GM23338 (cell line): ENCODE measurements around the gene CPB1. TPM values are rescaled to one million over a fixed set of nuclear protein-coding genes. Genes with fewer than 3 reads are reported as not detected.

Experiments used
- ATAC-seq: fragments of 200-7000 bp; cut with Tn5 transposase; 3 replicates; pipeline ENCODE4 v1.9.1; 2020
- DNase-seq: peaks from one replicate; pipeline ENCODE4 v3.0.0-alpha.2; 2015; ENCODE audit warnings: low spot score
- H2AFZ ChIP-seq: fragments of 200-600 bp; sonication (generic); 2 replicates; pipeline ENCODE4 v1.8.0; 2016; ENCODE audit warnings: antibody characterized with exemption, mild to moderate bottlenecking, moderate library complexity
- H3F3A ChIP-seq: fragments of 200-600 bp; sonication (generic); replicated peaks from 2 replicates; pipeline ENCODE4 v1.8.0; 2017; ENCODE audit warnings: antibody characterized with exemption, mixed run types, low read depth
- H3K27ac ChIP-seq: fragments of 200-600 bp; sonication (generic); 2 replicates; pipeline ENCODE4 v1.6.1; 2016; ENCODE audit warnings: low read depth
- H3K27me3 ChIP-seq: fragments of 200-600 bp; sonication (generic); 2 replicates; pipeline ENCODE4 v1.8.0; 2016; ENCODE audit warnings: mild to moderate bottlenecking, mixed run types, moderate library complexity; ENCODE audit not compliant: insufficient read depth
- H3K36me3 ChIP-seq: fragments of 200-600 bp; sonication (generic); 2 replicates; pipeline ENCODE4 v1.8.0; 2016; ENCODE audit warnings: mild to moderate bottlenecking; ENCODE audit not compliant: insufficient read depth
- H3K4me1 ChIP-seq: fragments of 200-600 bp; sonication (generic); 2 replicates; pipeline ENCODE4 v1.8.0; 2016; ENCODE audit warnings: mild to moderate bottlenecking, moderate library complexity; ENCODE audit not compliant: insufficient read depth
- H3K4me2 ChIP-seq: fragments of 200-600 bp; sonication (generic); 2 replicates; pipeline ENCODE4 v1.7.1; 2017; ENCODE audit warnings: mixed run types
- H3K4me3 ChIP-seq: fragments of 200-600 bp; sonication (generic); 2 replicates; pipeline ENCODE4 v1.6.1; 2016; ENCODE audit warnings: mixed run types
- H3K79me2 ChIP-seq: fragments of 200-600 bp; sonication (generic); replicated peaks from 2 replicates; pipeline ENCODE4 v1.8.0; 2017; ENCODE audit warnings: mild to moderate bottlenecking; ENCODE audit not compliant: insufficient read depth
- H3K9me2 ChIP-seq: fragments of 200-600 bp; sonication (generic); 2 replicates; pipeline ENCODE4 v1.8.0; 2017; ENCODE audit not compliant: insufficient read depth
- H4K20me1 ChIP-seq: fragments of 200-600 bp; sonication (generic); replicated peaks from 2 replicates; pipeline ENCODE4 v1.8.0; 2017; ENCODE audit warnings: mild to moderate bottlenecking; ENCODE audit not compliant: insufficient read depth
- H3K27ac Mint-ChIP-seq: 2 replicates; pipeline ENCODE4 v1.8.0; 2020; ENCODE audit warnings: inconsistent platforms, mild to moderate bottlenecking, moderate library complexity, mixed read lengths
- H3K27me3 Mint-ChIP-seq: 3 replicates; pipeline ENCODE4 v1.8.0; 2022; ENCODE audit warnings: low read depth, mild to moderate bottlenecking, moderate library complexity, mixed read lengths, inconsistent platforms; ENCODE audit not compliant: insufficient read depth, poor library complexity
- H3K36me3 Mint-ChIP-seq: 3 replicates; pipeline ENCODE4 v1.8.0; 2021; ENCODE audit warnings: low read depth, mild to moderate bottlenecking, inconsistent platforms, moderate library complexity, mixed read lengths
- H3K4me1 Mint-ChIP-seq: 3 replicates; pipeline ENCODE4 v1.8.0; 2020; ENCODE audit warnings: mild to moderate bottlenecking, inconsistent platforms, mixed read lengths
- H3K4me3 Mint-ChIP-seq: 3 replicates; pipeline ENCODE4 v1.8.0; 2021; ENCODE audit warnings: moderate library complexity, mild to moderate bottlenecking, inconsistent platforms, mixed read lengths
- H3K9me3 Mint-ChIP-seq: 3 replicates; pipeline ENCODE4 v1.8.0; 2020; ENCODE audit warnings: moderate library complexity, mild to moderate bottlenecking, inconsistent platforms, mixed read lengths
- EZH2 ChIP-seq: fragments of 200-600 bp; sonication (generic); IDR thresholded peaks from one replicate; pipeline ENCODE4 v1.8.0; 2017; ENCODE audit warnings: antibody characterized with exemption, mild to moderate bottlenecking, low read depth; ENCODE audit not compliant: unreplicated experiment
- JUNB ChIP-seq: IDR thresholded peaks from one replicate; pipeline ENCODE4 v1.6.1; 2016; ENCODE audit warnings: antibody characterized with exemption; ENCODE audit not compliant: unreplicated experiment
- NANOG ChIP-seq: IDR thresholded peaks from 2 replicates; pipeline ENCODE4 v1.6.1; 2016; ENCODE audit warnings: antibody characterized with exemption, borderline replicate concordance
- REST ChIP-seq: IDR thresholded peaks from one replicate; pipeline ENCODE4 v1.6.1; 2018; ENCODE audit warnings: antibody characterized with exemption; ENCODE audit not compliant: unreplicated experiment
- ZNF114 ChIP-seq: fragments of 250-450 bp; sonication (Bioruptor Pico); IDR thresholded peaks from 2 replicates; pipeline ENCODE4 v1.5.0; 2020; ENCODE audit warnings: mild to moderate bottlenecking, moderate library complexity
- ZNF331 ChIP-seq: fragments of 250-450 bp; sonication (Bioruptor Pico); IDR thresholded peaks from 2 replicates; pipeline ENCODE4 v1.5.0; 2020; ENCODE audit warnings: low read depth, mild to moderate bottlenecking, moderate library complexity
- ZNF462 ChIP-seq: fragments of 250-450 bp; sonication (Bioruptor Pico); IDR thresholded peaks from 2 replicates; pipeline ENCODE4 v1.5.0; 2020; ENCODE audit warnings: mild to moderate bottlenecking, moderate library complexity
- polyA plus RNA-seq: library from polyadenylated mRNA; unstranded; fragments of >200 nt; fragmentation: Nextera tagmentation; extraction: Ambion mirVana; gene quantifications from 2 replicates; pipeline ENCODE4 v1.2.1, GENCODE V29; 2016
- total RNA-seq: library from RNA; depleted of rRNA; stranded (reverse); fragments of >200 nt; shearing (Covaris generic); gene quantifications from 2 replicates; pipeline ENCODE4 v1.2.3, GENCODE V29; 2014
- TF ChIP-seq, protein P1 (sequence below), 2 experiments: fragments of 200-600 bp in 1 of 2; sonication (generic) in 1 of 2; conservative IDR thresholded peaks; 2 replicates each; pipeline versions ENCODE4 v1.5.1 to v1.6.1; 2016 to 2017; ENCODE audit warnings: antibody characterized with exemption in 2 of 2, low read depth in 2 of 2, mild to moderate bottlenecking in 2 of 2, moderate library complexity in 1 of 2

The CPB1 gene
- total and polyA plus RNA-seq, 2 experiments from 2014 or later: not detected

DNA sequence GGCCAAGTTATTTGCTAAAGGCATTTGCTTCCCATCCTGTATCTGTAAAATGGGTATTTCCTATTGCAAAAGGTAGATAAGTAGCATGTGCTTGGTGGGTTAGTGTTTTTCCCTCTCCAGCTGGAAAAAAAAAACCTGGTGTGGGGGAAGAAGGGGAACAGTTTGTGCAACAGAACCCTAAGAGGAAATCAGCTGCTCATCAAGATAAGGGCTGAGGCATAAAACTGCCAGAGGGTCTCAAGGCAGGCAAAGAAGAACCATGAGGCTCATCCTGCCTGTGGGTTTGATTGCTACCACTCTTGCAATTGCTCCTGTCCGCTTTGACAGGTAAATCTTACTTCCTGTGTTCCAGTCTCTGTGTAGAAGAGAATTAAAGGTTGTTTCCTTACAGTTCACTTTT, 37.4 kb downstream of the CPB1 start, which contains the start of gene CPA3:
Gene CPA3 (plus strand): TSS at position 248 of the 400 bp plus-strand sequence. CDS start 12 bp downstream, at position 260.
- H3F3A ChIP-seq: no peaks in the 10 kb centered on the region
- Mint-ChIP-seq H3K27ac (no peak within 1 kb of the TSS), H3K27me3 (no peaks in the 10 kb centered on the region), H3K36me3 (no peaks in the 10 kb centered on the region), H3K4me3 (no peak within 1 kb of the TSS), H3K4me1 (no peaks in the 10 kb centered on the region), H3K9me3 (no peaks in the 10 kb centered on the region)
- H3K27me3 ChIP-seq: no peaks in the 10 kb centered on the region
- H3K4me1 ChIP-seq: no peaks in the 10 kb centered on the region
- H3K79me2 ChIP-seq: no peaks in the 10 kb centered on the region
- no peaks in the 10 kb centered on the region for H3K36me3 ChIP-seq
- no peak for TF ChIP-seq ZNF331 (CRISPR knock-in tag)
- TF ChIP-seq ZNF114: no peak
- TF ChIP-seq REST: no peak
- TF ChIP-seq, protein P1, sequence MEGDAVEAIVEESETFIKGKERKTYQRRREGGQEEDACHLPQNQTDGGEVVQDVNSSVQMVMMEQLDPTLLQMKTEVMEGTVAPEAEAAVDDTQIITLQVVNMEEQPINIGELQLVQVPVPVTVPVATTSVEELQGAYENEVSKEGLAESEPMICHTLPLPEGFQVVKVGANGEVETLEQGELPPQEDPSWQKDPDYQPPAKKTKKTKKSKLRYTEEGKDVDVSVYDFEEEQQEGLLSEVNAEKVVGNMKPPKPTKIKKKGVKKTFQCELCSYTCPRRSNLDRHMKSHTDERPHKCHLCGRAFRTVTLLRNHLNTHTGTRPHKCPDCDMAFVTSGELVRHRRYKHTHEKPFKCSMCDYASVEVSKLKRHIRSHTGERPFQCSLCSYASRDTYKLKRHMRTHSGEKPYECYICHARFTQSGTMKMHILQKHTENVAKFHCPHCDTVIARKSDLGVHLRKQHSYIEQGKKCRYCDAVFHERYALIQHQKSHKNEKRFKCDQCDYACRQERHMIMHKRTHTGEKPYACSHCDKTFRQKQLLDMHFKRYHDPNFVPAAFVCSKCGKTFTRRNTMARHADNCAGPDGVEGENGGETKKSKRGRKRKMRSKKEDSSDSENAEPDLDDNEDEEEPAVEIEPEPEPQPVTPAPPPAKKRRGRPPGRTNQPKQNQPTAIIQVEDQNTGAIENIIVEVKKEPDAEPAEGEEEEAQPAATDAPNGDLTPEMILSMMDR (conservative IDR thresholded peaks at IDR 0.05; ENCODE audit: low read depth in 2 of 2): no peak
- TF ChIP-seq ZNF462 (CRISPR knock-in tag): no peak
- TF ChIP-seq JUNB: no peak
- TF ChIP-seq EZH2: no peak
- TF ChIP-seq NANOG: no peak
- no peak within 1 kb of the TSS for H3K27ac ChIP-seq
- H2AFZ ChIP-seq: peak within 1 kb of the TSS; percentile 39; the same call in 1 of the 2 replicates
- H3K4me2 ChIP-seq: no peak within 1 kb of the TSS
- H3K4me3 ChIP-seq: no peak within 1 kb of the TSS
- DNase-seq (no peak), ATAC-seq (no peak)
- H3K9me2 ChIP-seq: no peaks in the 10 kb centered on the region
- no peaks in the 10 kb centered on the region for H4K20me1 ChIP-seq
